SK-N-SH treated with all-trans-retinoic acid at 6 μM for 48 hours (cell line): ENCODE results near the gene OAF.

Experiments used
- ATAC-seq: fragments of 200-7000 bp; cut with Tn5 transposase; 3 replicates; pipeline ENCODE4 v1.9.1; 2020; ENCODE audit warnings: mild to moderate bottlenecking, moderate library complexity
- ARNTL ChIP-seq: fragments of 450-650 bp; formaldehyde crosslinking; IDR thresholded peaks from 2 replicates; pipeline ENCODE4 v1.5.0; 2020; ENCODE audit warnings: low read depth, mild to moderate bottlenecking, moderate library complexity, borderline replicate concordance
- BACH2 ChIP-seq: fragments of 250-450 bp; sonication (Bioruptor Pico); IDR thresholded peaks from 2 replicates; pipeline ENCODE4 v1.9.0; 2021; ENCODE audit warnings: mild to moderate bottlenecking, borderline replicate concordance
- CSDC2 ChIP-seq: fragments of 250-450 bp; sonication (Bioruptor Pico); IDR thresholded peaks from 2 replicates; pipeline ENCODE4 v1.5.0; 2020; ENCODE audit warnings: mild to moderate bottlenecking, moderate library complexity
- ESRRG ChIP-seq: fragments of 250-450 bp; sonication (Bioruptor Pico); IDR thresholded peaks from 2 replicates; pipeline ENCODE4 v1.6.1; 2021; ENCODE audit warnings: mild to moderate bottlenecking
- GLIS3 ChIP-seq: fragments of 250-450 bp; sonication (Bioruptor Pico); IDR thresholded peaks from 2 replicates; pipeline ENCODE4 v1.5.0; 2020; ENCODE audit warnings: mild to moderate bottlenecking, moderate library complexity
- ISL1 ChIP-seq: fragments of 250-450 bp; sonication (Bioruptor Pico); IDR thresholded peaks from 2 replicates; pipeline ENCODE4 v2.1.2; 2022; ENCODE audit warnings: mild to moderate bottlenecking, moderate library complexity
- OSR1 ChIP-seq: fragments of 250-450 bp; sonication (Bioruptor Pico); IDR thresholded peaks from 2 replicates; pipeline ENCODE4 v1.8.0; 2022; ENCODE audit warnings: moderate library complexity, mild to moderate bottlenecking, inconsistent platforms
- PPARA ChIP-seq: fragments of 250-450 bp; sonication (Bioruptor Pico); IDR thresholded peaks from 2 replicates; pipeline ENCODE4 v1.5.0; 2020; ENCODE audit warnings: mild to moderate bottlenecking, borderline replicate concordance
- RARB ChIP-seq: fragments of 250-450 bp; sonication (Bioruptor Pico); IDR thresholded peaks from 2 replicates; pipeline ENCODE4 v1.8.0; 2021; ENCODE audit warnings: mild to moderate bottlenecking, moderate library complexity
- TCF4 ChIP-seq: fragments of 250-450 bp; sonication (Bioruptor Pico); IDR thresholded peaks from 2 replicates; pipeline ENCODE4 v1.8.0; 2021; ENCODE audit warnings: mild to moderate bottlenecking, moderate library complexity, borderline replicate concordance
- TSHZ2 ChIP-seq: fragments of 250-450 bp; sonication (Bioruptor Pico); IDR thresholded peaks from 2 replicates; pipeline ENCODE4 v1.5.0; 2020; ENCODE audit warnings: mild to moderate bottlenecking, moderate library complexity
- ZC3H10 ChIP-seq: fragments of 250-450 bp; sonication (Bioruptor Pico); IDR thresholded peaks from 2 replicates; pipeline ENCODE4 v1.5.1; 2021; ENCODE audit warnings: mild to moderate bottlenecking, moderate library complexity
- ZFP3 ChIP-seq: fragments of 250-450 bp; sonication (Bioruptor Pico); IDR thresholded peaks from 2 replicates; pipeline ENCODE4 v1.5.0; 2020; ENCODE audit warnings: mild to moderate bottlenecking, moderate library complexity
- ZFP30 ChIP-seq: fragments of 450-650 bp; formaldehyde crosslinking; IDR thresholded peaks from 2 replicates; pipeline ENCODE4 v1.5.0; 2022; ENCODE audit warnings: mild to moderate bottlenecking, moderate library complexity
- ZNF565 ChIP-seq: fragments of 450-650 bp; formaldehyde crosslinking; conservative IDR thresholded peaks from 2 replicates; pipeline ENCODE4 v1.5.0; 2020; ENCODE audit warnings: low read depth, mild to moderate bottlenecking, moderate library complexity
- ZNF70 ChIP-seq: fragments of 450-650 bp; formaldehyde crosslinking; IDR thresholded peaks from 2 replicates; pipeline ENCODE4 v1.5.0; 2020; ENCODE audit warnings: mild to moderate bottlenecking, moderate library complexity
- ZNF8 ChIP-seq: fragments of 450-650 bp; formaldehyde crosslinking; IDR thresholded peaks from 2 replicates; pipeline ENCODE4 v1.5.0; 2020; ENCODE audit warnings: mild to moderate bottlenecking, moderate library complexity
- TF ChIP-seq, protein P1 (sequence below): fragments of 250-450 bp; sonication (Bioruptor Pico); IDR thresholded peaks from 2 replicates; pipeline ENCODE4 v1.8.0; 2021; ENCODE audit warnings: low read depth, mild to moderate bottlenecking, moderate library complexity, borderline replicate concordance
- TF ChIP-seq, protein P2 (sequence below): fragments of 250-450 bp; sonication (Bioruptor Pico); IDR thresholded peaks from 2 replicates; pipeline ENCODE4 v1.8.0; 2020; ENCODE audit warnings: mild to moderate bottlenecking, moderate library complexity, borderline replicate concordance

OAF gene

GRCh38 chr11:120224972-120225909 is 14.4 kb downstream of the OAF start:
- no peak for ATAC-seq
- TF ChIP-seq TCF4 (CRISPR knock-in tag) (no peak), ZFP3 (no peak), OSR1 (CRISPR knock-in tag) (no peak), ZNF565 (CRISPR knock-in tag) (no peak), ARNTL (CRISPR knock-in tag) (no peak), ZC3H10 (no peak), TSHZ2 (no peak), ZNF70 (CRISPR knock-in tag) (no peak), GLIS3 (CRISPR knock-in tag) (no peak), CSDC2 (no peak)
- TF ChIP-seq, all 23 proteins: peak for 0

- no peak for ATAC-seq
- TF ChIP-seq ISL1 (CRISPR knock-in tag) (no peak), CSDC2 (no peak)
Measured at GRCh38 chr11:120226242-120226641, 15.4 kb downstream of the OAF start.

- no peak for TF ChIP-seq OSR1 (CRISPR knock-in tag)
- no peak for TF ChIP-seq ZNF565 (CRISPR knock-in tag)
- TF ChIP-seq BACH2 (CRISPR knock-in tag), result no peak
- no peak for TF ChIP-seq ARNTL (CRISPR knock-in tag)
- TF ChIP-seq RARB (CRISPR knock-in tag), result no peak
- TF ChIP-seq, protein P1, sequence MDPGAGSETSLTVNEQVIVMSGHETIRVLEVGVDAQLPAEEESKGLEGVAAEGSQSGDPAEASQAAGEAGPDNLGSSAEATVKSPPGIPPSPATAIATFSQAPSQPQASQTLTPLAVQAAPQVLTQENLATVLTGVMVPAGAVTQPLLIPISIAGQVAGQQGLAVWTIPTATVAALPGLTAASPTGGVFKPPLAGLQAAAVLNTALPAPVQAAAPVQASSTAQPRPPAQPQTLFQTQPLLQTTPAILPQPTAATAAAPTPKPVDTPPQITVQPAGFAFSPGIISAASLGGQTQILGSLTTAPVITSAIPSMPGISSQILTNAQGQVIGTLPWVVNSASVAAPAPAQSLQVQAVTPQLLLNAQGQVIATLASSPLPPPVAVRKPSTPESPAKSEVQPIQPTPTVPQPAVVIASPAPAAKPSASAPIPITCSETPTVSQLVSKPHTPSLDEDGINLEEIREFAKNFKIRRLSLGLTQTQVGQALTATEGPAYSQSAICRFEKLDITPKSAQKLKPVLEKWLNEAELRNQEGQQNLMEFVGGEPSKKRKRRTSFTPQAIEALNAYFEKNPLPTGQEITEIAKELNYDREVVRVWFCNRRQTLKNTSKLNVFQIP (CRISPR knock-in tag), result no peak
- no peak for TF ChIP-seq ZFP30 (CRISPR knock-in tag)
- TF ChIP-seq ESRRG (CRISPR knock-in tag), result no peak
- no peak for TF ChIP-seq ZC3H10
- TF ChIP-seq CSDC2, result no peak
- TF ChIP-seq ISL1 (CRISPR knock-in tag), result no peak
- no peak for TF ChIP-seq ZFP3
- TF ChIP-seq, protein P2, sequence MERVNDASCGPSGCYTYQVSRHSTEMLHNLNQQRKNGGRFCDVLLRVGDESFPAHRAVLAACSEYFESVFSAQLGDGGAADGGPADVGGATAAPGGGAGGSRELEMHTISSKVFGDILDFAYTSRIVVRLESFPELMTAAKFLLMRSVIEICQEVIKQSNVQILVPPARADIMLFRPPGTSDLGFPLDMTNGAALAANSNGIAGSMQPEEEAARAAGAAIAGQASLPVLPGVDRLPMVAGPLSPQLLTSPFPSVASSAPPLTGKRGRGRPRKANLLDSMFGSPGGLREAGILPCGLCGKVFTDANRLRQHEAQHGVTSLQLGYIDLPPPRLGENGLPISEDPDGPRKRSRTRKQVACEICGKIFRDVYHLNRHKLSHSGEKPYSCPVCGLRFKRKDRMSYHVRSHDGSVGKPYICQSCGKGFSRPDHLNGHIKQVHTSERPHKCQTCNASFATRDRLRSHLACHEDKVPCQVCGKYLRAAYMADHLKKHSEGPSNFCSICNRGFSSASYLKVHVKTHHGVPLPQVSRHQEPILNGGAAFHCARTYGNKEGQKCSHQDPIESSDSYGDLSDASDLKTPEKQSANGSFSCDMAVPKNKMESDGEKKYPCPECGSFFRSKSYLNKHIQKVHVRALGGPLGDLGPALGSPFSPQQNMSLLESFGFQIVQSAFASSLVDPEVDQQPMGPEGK (CRISPR knock-in tag), result no peak
- no peak for TF ChIP-seq TCF4 (CRISPR knock-in tag)
- no peak for TF ChIP-seq PPARA (CRISPR knock-in tag)
- no peak for TF ChIP-seq ZNF70 (CRISPR knock-in tag)
- ATAC-seq, result no peak
Measured at GRCh38 chr11:120226714-120227113, 15.9 kb downstream of the OAF start.

DNA sequence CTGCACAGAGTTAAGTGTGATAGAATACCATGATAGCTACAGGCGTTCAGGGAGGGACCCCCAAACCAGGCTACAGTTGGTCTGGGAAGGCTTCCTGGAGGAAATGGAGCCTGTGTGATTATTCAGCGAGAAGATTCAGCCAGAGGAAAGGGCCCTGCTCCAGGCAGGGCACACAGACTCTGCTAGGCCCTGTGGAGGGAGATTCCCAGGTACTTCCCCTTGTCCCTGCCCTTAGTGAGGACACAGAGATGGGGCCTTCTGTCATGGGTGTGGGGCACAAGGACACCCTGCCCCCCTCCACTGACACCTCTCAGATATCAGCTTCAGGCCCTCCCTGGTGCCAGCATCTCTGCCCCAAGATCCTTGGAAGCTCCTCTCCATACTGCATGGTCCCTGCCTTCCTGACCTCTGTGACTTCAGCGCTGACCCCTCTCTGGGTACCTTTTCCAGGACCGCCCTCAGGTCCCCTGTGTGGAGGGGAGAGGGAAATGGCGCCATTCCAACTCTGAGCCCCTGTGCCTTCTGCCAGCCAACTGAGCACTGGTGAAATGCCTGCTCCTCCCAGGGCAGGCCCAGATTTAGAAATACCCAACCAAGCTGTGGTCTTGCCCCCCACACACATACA is 16.5 kb downstream of the OAF start:
- ATAC-seq, result no peak
- TF ChIP-seq TCF4 (CRISPR knock-in tag), result no peak
- no peak for TF ChIP-seq ZC3H10
- TF ChIP-seq ZNF70 (CRISPR knock-in tag), result no peak
- TF ChIP-seq OSR1 (CRISPR knock-in tag), result no peak
- no peak for TF ChIP-seq PPARA (CRISPR knock-in tag)
- TF ChIP-seq ZNF8 (CRISPR knock-in tag), result no peak
- no peak for TF ChIP-seq ISL1 (CRISPR knock-in tag)
- TF ChIP-seq ZNF565 (CRISPR knock-in tag), result no peak
- TF ChIP-seq, protein P2 (CRISPR knock-in tag), result no peak
- TF ChIP-seq ZFP3, result no peak
